HG03060 (cell line): Measurements from ENCODE around the gene BCOR.

ENCODE experiments used
- ATAC-seq: cut with Tn5 transposase; IDR thresholded peaks from one replicate; pipeline ENCODE4 v1.9.1; 2021; ENCODE audit warnings: low read depth, moderate number of reproducible peaks; ENCODE audit not compliant: unreplicated experiment

The BCOR gene

GRCh38 chrX:40007756-40008705 lies 89.7 kb downstream of the BCOR start:
- no peak for ATAC-seq

GRCh38 chrX:40007131-40007755 lies 90.5 kb downstream of the BCOR start:
- no peak for ATAC-seq

- no peak for ATAC-seq
These were observed 91.4 kb downstream of the BCOR start for GRCh38 chrX:40006106-40007017.

GRCh38 chrX:40005292-40006011 lies 92.3 kb downstream of the BCOR start:
- ATAC-seq, result no peak

- ATAC-seq, result no peak
These were observed 92.9 kb downstream of the BCOR start for GRCh38 chrX:40004921-40005291.

GRCh38 chrX:40004246-40004535 lies 93.6 kb downstream of the BCOR start:
- no peak for ATAC-seq

GRCh38 chrX:40003428-40004245 lies 94.1 kb downstream of the BCOR start:
- ATAC-seq, result no peak

- no peak for ATAC-seq
These were observed 94.7 kb downstream of the BCOR start for GRCh38 chrX:40003071-40003427.
